K562 (cell line): ENCODE data around the gene PMM1. TPM values are rescaled to one million over a fixed set of nuclear protein-coding genes. Genes with fewer than 3 reads are reported as not detected.

Source experiments
- ATAC-seq: fragments of 200-7000 bp; cut with Tn5 transposase; 3 replicates; pipeline ENCODE4 v1.9.1; 2020; ENCODE audit warnings: moderate library complexity
- BruUV-seq: library from RNA; stranded (reverse); fragments of 400-500 nt; replicated peaks from 2 replicates; lab custom pipeline; 2021; lab: Mats Ljungman, UMichigan
- CTCF ChIA-PET: fragments of 300-600 bp; formaldehyde crosslinking; extraction: SDS; loops from one replicate; lab custom pipeline; 2021; ENCODE audit warnings: low intra/inter-chr PET ratio; lab: Yijun Ruan, JAX
- POLR2A ChIA-PET: fragments of 300-600, 350-650 bp; sonication (Branson Sonifier 250); formaldehyde crosslinking; extraction: SDS; loops from one replicate; lab custom pipeline; 2021; ENCODE audit warnings: antibody characterized with exemption, inconsistent platforms; lab: Yijun Ruan, JAX
- DNase-seq, 4 experiments: peaks; one replicate each; pipeline versions ENCODE4 v3.0.0 to v3.0.0-alpha.2; 2011 to 2018; ENCODE audit warnings: low spot score in 3 of 4, mixed read lengths in 3 of 4; ENCODE audit errors: extremely low read depth in 1 of 4
- FAIRE-seq: peaks from 2 replicates; lab custom pipeline; 2011; peaks lifted over from hg19 to GRCh38; lab: Jason Lieb, UNC
- H2AFZ ChIP-seq: 2 replicates; pipeline ENCODE4 v1.6.0; 2011; ENCODE audit warnings: low read depth, low read length, control low read depth, inconsistent platforms
- H3K27ac ChIP-seq: fragments of 200-600 bp; 3 replicates; pipeline ENCODE4 v1.8.0; 2011; ENCODE audit warnings: low read depth, mild to moderate bottlenecking, control low read depth, inconsistent platforms, low read length, moderate library complexity, mixed read lengths; ENCODE audit errors: extremely low read depth
- H3K27me3 ChIP-seq, 2 experiments: fragments of 300-600 bp in 1 of 2; 2 replicates in 1 of 2; 3 replicates in 1 of 2; pipeline versions ENCODE4 v1.6.0 to v1.8.0; 2011; ENCODE audit warnings: inconsistent platforms in 2 of 2, low read length in 2 of 2, mild to moderate bottlenecking in 1 of 2, mixed read lengths in 1 of 2, moderate library complexity in 1 of 2; ENCODE audit not compliant: control insufficient read depth in 2 of 2, insufficient read depth in 2 of 2
- H3K36me3 ChIP-seq: fragments of 300-600 bp; 3 replicates; pipeline ENCODE4 v1.8.0; 2011; ENCODE audit warnings: mild to moderate bottlenecking, low read length, inconsistent platforms; ENCODE audit not compliant: control insufficient read depth, insufficient read depth
- H3K4me1 ChIP-seq, 2 experiments: fragments of 200-600 bp in 1 of 2; replicated peaks in 1 of 2; 2 replicates in 1 of 2; 3 replicates in 1 of 2; pipeline versions ENCODE4 v1.5.1 to v1.8.0; 2011; ENCODE audit warnings: inconsistent platforms in 2 of 2, low read length in 2 of 2, mild to moderate bottlenecking in 1 of 2, mixed read lengths in 1 of 2, moderate library complexity in 1 of 2; ENCODE audit not compliant: control insufficient read depth in 2 of 2, insufficient read depth in 2 of 2
- H3K4me2 ChIP-seq: 2 replicates; pipeline ENCODE4 v1.6.1; 2011; ENCODE audit warnings: low read length, control low read depth, inconsistent platforms, mixed read lengths; ENCODE audit not compliant: insufficient read depth
- H3K4me3 ChIP-seq: fragments of 200-600 bp; sonication (generic), shearing (Covaris generic); 2 replicates; pipeline ENCODE4 v1.5.1; 2016; ENCODE audit warnings: control low read depth, inconsistent platforms
- H3K79me2 ChIP-seq: fragments of 200-600 bp; 3 replicates; pipeline ENCODE4 v1.8.0; 2011; ENCODE audit warnings: low read length, inconsistent platforms; ENCODE audit not compliant: control insufficient read depth, insufficient read depth
- H3K9ac ChIP-seq, 2 experiments: 2 replicates each; pipeline versions ENCODE4 v1.6.0 to v1.6.1; 2011; ENCODE audit warnings: low read depth in 2 of 2, low read length in 2 of 2, control low read depth in 1 of 2, inconsistent platforms in 1 of 2, mild to moderate bottlenecking in 1 of 2, mixed read lengths in 1 of 2; ENCODE audit not compliant: insufficient read depth in 1 of 2
- H3K9me1 ChIP-seq: one replicate; pipeline ENCODE4 v1.6.0; 2011; ENCODE audit warnings: inconsistent platforms, mild to moderate bottlenecking, low read length, moderate library complexity; ENCODE audit not compliant: control insufficient read depth, insufficient read depth
- H3K9me3 ChIP-seq: replicated peaks from 2 replicates; pipeline ENCODE4 v1.5.1; 2011; ENCODE audit warnings: low read depth, low read length, inconsistent platforms; ENCODE audit not compliant: control insufficient read depth, insufficient read depth
- H4K20me1 ChIP-seq: replicated peaks from 2 replicates; pipeline ENCODE4 v1.6.1; 2011; ENCODE audit warnings: low read length, inconsistent platforms, mixed read lengths; ENCODE audit not compliant: control insufficient read depth, insufficient read depth
- BRD4 ChIP-seq: fragments of 200-600 bp; sonication (generic); IDR thresholded peaks from 2 replicates; pipeline ENCODE4 v1.6.1; 2017; ENCODE audit warnings: inconsistent platforms
- CTBP1 ChIP-seq: fragments of 450-650 bp; IDR thresholded peaks from 2 replicates; pipeline ENCODE4 v1.6.1; 2016; ENCODE audit warnings: borderline replicate concordance
- FOXA3 ChIP-seq, 2 experiments: fragments of 450-650 bp in 1 of 2; sonication (generic) in 1 of 2; formaldehyde crosslinking; IDR thresholded peaks in 1 of 2; conservative IDR thresholded peaks in 1 of 2; 2 replicates each; pipeline versions ENCODE4 v1.4.0 to v1.8.0; 2020 to 2022; ENCODE audit warnings: mild to moderate bottlenecking in 2 of 2, missing genetic modification reagents in 1 of 2
- FOXJ3 ChIP-seq: sonication (generic); formaldehyde crosslinking; IDR thresholded peaks from 2 replicates; pipeline ENCODE4 v1.4.0; 2020; ENCODE audit warnings: mild to moderate bottlenecking, missing genetic modification reagents
- GABPB2 ChIP-seq: fragments of 250-450 bp; sonication (Bioruptor Pico); conservative IDR thresholded peaks from 2 replicates; pipeline ENCODE4 v1.5.1; 2021; ENCODE audit warnings: mild to moderate bottlenecking
- MTA1 ChIP-seq: fragments of 450-650 bp; IDR thresholded peaks from 2 replicates; pipeline ENCODE4 v1.6.1; 2017; ENCODE audit warnings: borderline replicate concordance
- NBN ChIP-seq: fragments of 450-650 bp; IDR thresholded peaks from 2 replicates; pipeline ENCODE4 v1.6.1; 2016; ENCODE audit warnings: low read depth, mild to moderate bottlenecking
- NCOR1 ChIP-seq: fragments of 450-650 bp; IDR thresholded peaks from 2 replicates; pipeline ENCODE4 v1.6.1; 2016; ENCODE audit warnings: mild to moderate bottlenecking, moderate library complexity
- RBM39 ChIP-seq: fragments of 200-400 bp; formaldehyde crosslinking; optimal IDR thresholded peaks from 2 replicates; pipeline ENCODE3; 2018; ENCODE audit warnings: low read depth, low read length
- STAT5A ChIP-seq: IDR thresholded peaks from 2 replicates; pipeline ENCODE4 v1.6.1; 2012; ENCODE audit warnings: low read length, inconsistent platforms, borderline replicate concordance
- TRIM28 ChIP-seq: fragments of 450-650 bp; IDR thresholded peaks from 2 replicates; pipeline ENCODE4 v1.6.1; 2017
- ZBTB1 ChIP-seq: sonication (generic); formaldehyde crosslinking; IDR thresholded peaks from 2 replicates; pipeline ENCODE4 v1.8.1; 2023; ENCODE audit warnings: missing genetic modification reagents, low read depth, mild to moderate bottlenecking, borderline replicate concordance
- WGBS: fragments of 100-300 bp; shearing (Covaris generic); methylation state at CpG from one replicate; pipeline ENCODE4 v1.1.6; 2016; ENCODE audit warnings: low coverage, mixed read lengths; ENCODE audit not compliant: insufficient coverage; ENCODE audit errors: missing lambda C conversion rate; 5-methylcytosine and 5-hydroxymethylcytosine counted together
- in situ Hi-C: fragments of 300-500 bp; cut with MboI; formaldehyde crosslinking; loops from 4 replicates; pipeline ENCODE4 v1.15.0; 2018; ENCODE audit warnings: inconsistent platforms, mixed read lengths
- intact Hi-C: fragments of 100-400 bp; cut with micrococcal nuclease; formaldehyde crosslinking; loops from 2 replicates; pipeline ENCODE4 v1.14.2; 2022
- polyA plus RNA-seq, 8 experiments: library from polyadenylated mRNA; depleted of rRNA in 4 of 8; stranded (reverse) in 5 of 8; unstranded in 3 of 8; fragments of >200 nt; fragmentation: Nextera tagmentation in 2 of 8; fragmentation: Illumina TruSeq in 1 of 8; extraction: Ambion mirVana in 2 of 8; extraction: Trizol in 1 of 8; gene quantifications; 2 replicates each; pipeline versions ENCODE4 v1.2.1 to v1.2.3, GENCODE V29; 2011 to 2014; ENCODE audit warnings: inconsistent platforms in 1 of 8, missing spikeins in 1 of 8
- total RNA-seq, 7 experiments: library from RNA; depleted of rRNA in 6 of 7; stranded (reverse); fragments of >200 nt in 6 of 7; fragmentation: Illumina TruSeq in 2 of 7; extraction: Trizol in 2 of 7; gene quantifications; 2 replicates each; pipeline versions ENCODE4 v1.2.1 to v1.2.3, GENCODE V29; 2011 to 2021; ENCODE audit warnings: low replicate concordance in 1 of 7
- TF ChIP-seq, protein P1 (sequence below): fragments of 250-450 bp; sonication (Bioruptor Pico); IDR thresholded peaks from 2 replicates; pipeline ENCODE4 v1.8.0; 2021; ENCODE audit warnings: moderate library complexity, mild to moderate bottlenecking, inconsistent platforms

PMM1 gene
- total and polyA plus RNA-seq, 9 of the 15 experiments (the other 6 are each of a cell fraction or from before 2014, with no cell fraction given), result 10.2 to 31.7 (median 20.3) TPM

DNA sequence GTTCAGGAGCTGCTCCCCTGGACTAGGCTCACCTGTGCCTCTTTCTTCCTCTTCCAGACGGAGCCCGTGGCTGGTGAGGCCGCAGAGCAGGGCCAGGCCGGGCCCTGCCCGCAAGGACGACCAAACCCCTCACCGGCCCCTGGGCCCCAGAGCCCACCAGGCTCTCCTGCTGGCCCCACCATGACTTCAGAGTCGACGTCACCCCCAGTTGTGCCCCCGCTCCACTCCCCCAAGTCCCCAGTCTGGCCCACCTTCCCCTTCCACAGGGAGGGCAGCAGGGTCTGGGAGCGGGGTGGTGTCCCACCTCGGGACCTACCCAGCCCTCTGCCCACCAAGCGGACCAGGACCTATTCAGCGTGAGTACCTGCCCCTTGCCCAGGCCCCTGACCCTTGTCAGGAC is 17.9 kb downstream of the PMM1 start:
- no TSS peak for BruUV-seq
- Histone ChIP-seq H3K79me2 (no peaks in the 10 kb centered on the region), H3K4me3 (no peak overlapping the region), H3K36me3 (peaks cover 5% of the 10 kb centered on the region; the same call in 1 of the 3 replicates), H3K27me3 (no peaks in the 10 kb centered on the region), H3K9me3 (no peaks in the 10 kb centered on the region), H4K20me1 (no peaks in the 10 kb centered on the region), H3K9me1 (no peaks in the 10 kb centered on the region), H3K4me2 (no peak overlapping the region), H2AFZ (no peak overlapping the region), H3K4me1 (peaks cover 8 to 35% of the 10 kb centered on the region in 2 experiments; a peak in 4 of 5 replicates), H3K27ac (no peak overlapping the region), H3K9ac (no peak overlapping the region)
- in situ Hi-C loops, result no loop called here
- ChIA-PET CTCF (no interaction called here), POLR2A (no interaction called here)
- FAIRE-seq, result no peak
- 64% methylated on average over 3 of the region's 14 CpGs for WGBS
- no peak for DNase-seq
- ATAC-seq, result no peak
- intact Hi-C loops, result no loop called here
- no peak for TF ChIP-seq NBN
- TF ChIP-seq TRIM28, result no peak
- TF ChIP-seq MTA1, result no peak
- TF ChIP-seq ZBTB1, result no peak
- TF ChIP-seq, protein P1, sequence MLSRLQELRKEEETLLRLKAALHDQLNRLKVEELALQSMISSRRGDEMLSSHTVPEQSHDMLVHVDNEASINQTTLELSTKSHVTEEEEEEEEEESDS (CRISPR knock-in tag), result no peak
- no peak for TF ChIP-seq STAT5A
- no peak for TF ChIP-seq NCOR1
- no peak for TF ChIP-seq GABPB2 (CRISPR knock-in tag)
- TF ChIP-seq FOXA3 (CRISPR knock-in tag; conservative IDR thresholded peaks at IDR 0.05 in 1 of 2, IDR thresholded peaks at IDR 0.05 in 1 of 2), result no peak
- no peak for TF ChIP-seq CTBP1
- TF ChIP-seq BRD4, result no peak
- TF ChIP-seq RBM39, result no peak
- TF ChIP-seq FOXJ3, result no peak
